DOHH2 (cell line): Measurements from ENCODE around the gene EXOSC7.
"Not testable (repeated sequence)": the region's sequence is repeated elsewhere in the genome, so short reads cannot be mapped to it uniquely, and the experiment has no call there.

ENCODE experiments used
- H3F3A ChIP-seq: fragments of 200-600 bp; sonication (generic), shearing (Covaris generic); 2 replicates; pipeline ENCODE4 v1.6.0; 2016; ENCODE audit warnings: antibody characterized with exemption, mild to moderate bottlenecking; ENCODE audit not compliant: control insufficient read depth, insufficient read depth
- H3K27ac ChIP-seq: fragments of 200-600 bp; sonication (generic); 2 replicates; pipeline ENCODE4 v1.5.1; 2014; ENCODE audit warnings: low read depth, mild to moderate bottlenecking, low read length, moderate library complexity
- H3K27me3 ChIP-seq: fragments of 200-600 bp; sonication (generic); 2 replicates; pipeline ENCODE4 v1.6.1; 2014; ENCODE audit warnings: mild to moderate bottlenecking, low read length, mixed read lengths; ENCODE audit not compliant: control insufficient read depth
- H3K36me3 ChIP-seq: fragments of 200-600 bp; sonication (generic); 2 replicates; pipeline ENCODE4 v1.6.1; 2014; ENCODE audit warnings: mild to moderate bottlenecking, low read length, moderate library complexity, mixed read lengths; ENCODE audit not compliant: control insufficient read depth
- H3K4me1 ChIP-seq: fragments of 200-600 bp; sonication (generic); 2 replicates; pipeline ENCODE4 v1.6.1; 2014; ENCODE audit warnings: mild to moderate bottlenecking, low read length, mixed read lengths; ENCODE audit not compliant: control insufficient read depth
- H3K4me2 ChIP-seq: fragments of 200-600 bp; sonication (generic); 2 replicates; pipeline ENCODE4 v1.6.0; 2014; ENCODE audit warnings: mild to moderate bottlenecking, low read length, moderate library complexity
- H3K4me3 ChIP-seq: fragments of 200-600 bp; sonication (generic); 2 replicates; pipeline ENCODE4 v1.5.1; 2014; ENCODE audit warnings: mild to moderate bottlenecking, low read length, mixed read lengths
- H3K79me2 ChIP-seq: fragments of 200-600 bp; sonication (generic); 2 replicates; pipeline ENCODE4 v1.6.1; 2014; ENCODE audit warnings: mild to moderate bottlenecking, low read length, mixed read lengths; ENCODE audit not compliant: control insufficient read depth
- H3K9me2 ChIP-seq: fragments of 200-600 bp; sonication (generic); replicated peaks from 2 replicates; pipeline ENCODE4 v1.6.1; 2014; ENCODE audit warnings: mild to moderate bottlenecking, low read length, mixed read lengths; ENCODE audit not compliant: control insufficient read depth
- H3K9me3 ChIP-seq: fragments of 200-600 bp; sonication (generic); 2 replicates; pipeline ENCODE4 v1.6.1; 2014; ENCODE audit warnings: antibody characterized with exemption, low read length, mixed read lengths; ENCODE audit not compliant: control insufficient read depth, insufficient read depth
- H4K20me1 ChIP-seq: fragments of 200-600 bp; sonication (generic); 2 replicates; pipeline ENCODE4 v1.6.0; 2014; ENCODE audit warnings: low read depth, mild to moderate bottlenecking, antibody characterized with exemption, low read length, moderate library complexity; ENCODE audit not compliant: control insufficient read depth, insufficient read depth
- CTCF ChIP-seq: fragments of 200-600 bp; sonication (generic); IDR thresholded peaks from one replicate; pipeline ENCODE4 v1.5.1; 2014; ENCODE audit warnings: antibody characterized with exemption, mild to moderate bottlenecking, low read depth, low read length; ENCODE audit not compliant: poor library complexity, severe bottlenecking
- EZH2phosphoT487 ChIP-seq: fragments of 200-600 bp; sonication (generic); IDR thresholded peaks from 2 replicates; pipeline ENCODE4 v1.6.1; 2017; ENCODE audit warnings: borderline replicate concordance, mild to moderate bottlenecking, antibody characterized with exemption, low read length, moderate library complexity, mixed read lengths

EXOSC7 gene

GRCh38 chr3:44983484-44983941, 7.5 kb downstream of the EXOSC7 start:
- Histone ChIP-seq H3K4me1 (peaks cover 12% of the 10 kb centered on the region; the same call in 1 of the 2 replicates), H3K79me2 (peaks cover 93% of the 10 kb centered on the region), H3K9me2 (no peaks in the 10 kb centered on the region), H3K4me3 (no peak overlapping the region), H4K20me1 (peaks cover 19% of the 10 kb centered on the region; the same call in 1 of the 2 replicates), H3K27ac (no peak overlapping the region), H3K36me3 (peaks cover 51% of the 10 kb centered on the region), H3K9me3 (no peaks in the 10 kb centered on the region), H3K27me3 (no peaks in the 10 kb centered on the region), H3F3A (0 out of 2 replicates have a peak, but pooled peaks cover 2% of the 10 kb centered on the region), H3K4me2 (no peak overlapping the region)
- no peak for TF ChIP-seq CTCF
- no peak for TF ChIP-seq EZH2phosphoT487

- no peak overlapping the region for H3K4me3 ChIP-seq
- 0 out of 2 replicates have a peak, but pooled peaks cover 2% of the 10 kb centered on the region for H3F3A ChIP-seq
- no peaks in the 10 kb centered on the region for H3K9me2 ChIP-seq
- H3K27me3 ChIP-seq: no peaks in the 10 kb centered on the region
- H3K27ac ChIP-seq: no peak overlapping the region
- no peak overlapping the region for H3K4me2 ChIP-seq
- H3K9me3 ChIP-seq: no peaks in the 10 kb centered on the region
- peaks cover 51% of the 10 kb centered on the region for H3K36me3 ChIP-seq
- peaks cover 93% of the 10 kb centered on the region for H3K79me2 ChIP-seq
- peaks cover 3% of the 10 kb centered on the region; the same call in 1 of the 2 replicates for H3K4me1 ChIP-seq
- peaks cover 19% of the 10 kb centered on the region; the same call in 1 of the 2 replicates for H4K20me1 ChIP-seq
- TF ChIP-seq EZH2phosphoT487 (no peak), CTCF (no peak)
Measured at GRCh38 chr3:44984335-44984734, 8.3 kb downstream of the EXOSC7 start.

- peaks cover 13% of the 10 kb centered on the region; the same call in 1 of the 2 replicates for H4K20me1 ChIP-seq
- not testable (repeated sequence) for H3K9me3 ChIP-seq, H3K27me3 ChIP-seq, H3K4me3 ChIP-seq, H3K4me2 ChIP-seq, H3K9me2 ChIP-seq, H3K4me1 ChIP-seq, H3K27ac ChIP-seq, H3F3A ChIP-seq
- H3K79me2 ChIP-seq: peaks cover 85% of the 10 kb centered on the region
- peaks cover 60% of the 10 kb centered on the region for H3K36me3 ChIP-seq
Measured at GRCh38 chr3:44986330-44986729, 10.3 kb downstream of the EXOSC7 start.

- peaks cover 80% of the 10 kb centered on the region for H3K79me2 ChIP-seq
- no peak overlapping the region for H3K4me2 ChIP-seq
- no peak overlapping the region for H3K27ac ChIP-seq
- no peaks in the 10 kb centered on the region for H3K9me3 ChIP-seq
- H4K20me1 ChIP-seq: peaks cover 10% of the 10 kb centered on the region; the same call in 1 of the 2 replicates
- TF ChIP-seq CTCF (no peak), EZH2phosphoT487 (no peak)
- H3K4me1 ChIP-seq: no peaks in the 10 kb centered on the region
- H3F3A ChIP-seq: 0 out of 2 replicates have a peak, but pooled peaks cover 2% of the 10 kb centered on the region
- H3K4me3 ChIP-seq: no peak overlapping the region
- H3K9me2 ChIP-seq: no peaks in the 10 kb centered on the region
- H3K36me3 ChIP-seq: peaks cover 65% of the 10 kb centered on the region
- no peaks in the 10 kb centered on the region for H3K27me3 ChIP-seq
Measured at GRCh38 chr3:44987332-44987731, 11.3 kb downstream of the EXOSC7 start.
